H1 (cell line): ENCODE measurements around the gene LONRF2. TPM values are rescaled to one million over a fixed set of nuclear protein-coding genes. Genes with fewer than 3 reads are reported as not detected.

Experiments used
- CTCF ChIA-PET: fragments of 300-600 bp; sonication (Branson Sonifier 250); formaldehyde crosslinking; loops from one replicate; lab custom pipeline; 2021; ENCODE audit not compliant: partially characterized antibody; lab: Charles Lee
- POLR2A ChIA-PET: fragments of 300-600 bp; sonication (Branson Sonifier 250); formaldehyde crosslinking; loops from one replicate; lab custom pipeline; 2021; ENCODE audit warnings: inconsistent platforms; ENCODE audit not compliant: partially characterized antibody; lab: Charles Lee
- DNase-seq, 2 experiments: peaks; one replicate each; pipeline versions ENCODE4 v3.0.0 to v3.0.0-alpha.2; 2010 to 2022; ENCODE audit warnings: low spot score in 2 of 2, low read depth in 1 of 2, mixed read lengths in 1 of 2
- FAIRE-seq: peaks from 2 replicates; lab custom pipeline; 2011; peaks lifted over from hg19 to GRCh38; lab: Jason Lieb, UNC
- H2AFZ ChIP-seq: 2 replicates; pipeline ENCODE4 v1.8.1; 2012; ENCODE audit warnings: low read length, inconsistent platforms
- H2AK5ac ChIP-seq: 2 replicates; pipeline ENCODE4 v1.6.1; 2013; ENCODE audit warnings: low read depth, low read length
- H2BK120ac ChIP-seq: replicated peaks from 2 replicates; pipeline ENCODE3; 2013; ENCODE audit warnings: low read depth, low read length, inconsistent platforms
- H2BK12ac ChIP-seq: 2 replicates; pipeline ENCODE4 v1.6.1; 2013; ENCODE audit warnings: low read depth, low read length
- H2BK15ac ChIP-seq: 2 replicates; pipeline ENCODE4 v1.6.1; 2013; ENCODE audit warnings: low read length
- H2BK20ac ChIP-seq: 2 replicates; pipeline ENCODE4 v1.6.1; 2013; ENCODE audit warnings: low read length
- H2BK5ac ChIP-seq: 2 replicates; pipeline ENCODE4 v1.6.1; 2013; ENCODE audit warnings: low read depth, low read length
- H3K14ac ChIP-seq: 2 replicates; pipeline ENCODE4 v1.6.1; 2013; ENCODE audit warnings: inconsistent platforms; ENCODE audit not compliant: insufficient read length
- H3K18ac ChIP-seq: 2 replicates; pipeline ENCODE4 v1.6.1; 2013; ENCODE audit warnings: low read length; ENCODE audit errors: extremely low read depth
- H3K23ac ChIP-seq: 2 replicates; pipeline ENCODE4 v1.6.1; 2013; ENCODE audit warnings: inconsistent platforms; ENCODE audit not compliant: insufficient read length
- H3K23me2 ChIP-seq: 2 replicates; pipeline ENCODE4 v1.6.1; 2013; ENCODE audit warnings: low read depth, low read length
- H3K27ac ChIP-seq: 2 replicates; pipeline ENCODE4 v1.6.1; 2011; ENCODE audit warnings: low read depth, low read length, inconsistent platforms
- H3K27me3 ChIP-seq, 4 experiments: replicated peaks in 1 of 4; 1 replicate in 1 of 4; 2 replicates in 3 of 4; pipeline versions ENCODE4 v1.6.1 to v1.8.1; 2011 to 2013; ENCODE audit warnings: low read length in 3 of 4, mild to moderate bottlenecking in 3 of 4, inconsistent platforms in 2 of 4, mixed read lengths in 2 of 4, moderate library complexity in 1 of 4; ENCODE audit not compliant: control insufficient read depth in 3 of 4, insufficient read depth in 3 of 4; ENCODE audit errors: extremely low read depth in 1 of 4
- H3K36me3 ChIP-seq, 4 experiments: 2 replicates each; pipeline versions ENCODE4 v1.6.1 to v1.8.1; 2011 to 2013; ENCODE audit warnings: mild to moderate bottlenecking in 4 of 4, low read length in 3 of 4, moderate library complexity in 2 of 4, control low read depth in 1 of 4, inconsistent platforms in 1 of 4; ENCODE audit not compliant: insufficient read depth in 4 of 4, control insufficient read depth in 2 of 4
- H3K4ac ChIP-seq: replicated peaks from 2 replicates; pipeline ENCODE3; 2013; ENCODE audit warnings: low read length, low read depth, mixed read lengths, inconsistent platforms; ENCODE audit not compliant: insufficient read length
- H3K4me1 ChIP-seq, 4 experiments: replicated peaks in 1 of 4; 1 replicate in 1 of 4; 2 replicates in 3 of 4; pipeline versions ENCODE4 v1.6.1 to v1.8.1; 2011 to 2013; ENCODE audit warnings: low read length in 3 of 4, inconsistent platforms in 2 of 4, mixed read lengths in 1 of 4; ENCODE audit not compliant: insufficient read depth in 4 of 4, control insufficient read depth in 3 of 4
- H3K4me2 ChIP-seq, 2 experiments: 2 replicates each; pipeline versions ENCODE4 v1.6.1 to v1.8.1; 2011 to 2013; ENCODE audit warnings: low read depth in 2 of 2, low read length in 2 of 2, control low read depth in 1 of 2, inconsistent platforms in 1 of 2, mild to moderate bottlenecking in 1 of 2; ENCODE audit not compliant: insufficient read depth in 1 of 2
- H3K4me3 ChIP-seq, 4 experiments: fragments of 200-600, 300-600 bp in 1 of 4; sonication (generic), shearing (Covaris generic), sonication (Bioruptor Twin) in 1 of 4; 2 replicates each; pipeline versions ENCODE4 v1.5.1 to v1.8.1; 2011 to 2016; ENCODE audit warnings: low read length in 4 of 4, low read depth in 3 of 4, control low read depth in 2 of 4, inconsistent platforms in 2 of 4, mild to moderate bottlenecking in 2 of 4, mixed read lengths in 1 of 4, moderate library complexity in 1 of 4; ENCODE audit not compliant: insufficient read depth in 2 of 4; ENCODE audit errors: extremely low read depth in 1 of 4
- H3K56ac ChIP-seq: replicated peaks from 2 replicates; pipeline ENCODE3; 2013; ENCODE audit warnings: low read depth, mild to moderate bottlenecking, mixed read lengths, low read length, inconsistent platforms; ENCODE audit not compliant: insufficient read length
- H3K79me1 ChIP-seq: 2 replicates; pipeline ENCODE4 v1.6.1; 2013; ENCODE audit warnings: low read depth, low read length, control low read depth
- H3K79me2 ChIP-seq, 2 experiments: 2 replicates each; pipeline versions ENCODE4 v1.6.1 to v1.8.1; 2012 to 2013; ENCODE audit warnings: low read length in 2 of 2, mild to moderate bottlenecking in 2 of 2, inconsistent platforms in 1 of 2; ENCODE audit not compliant: insufficient read depth in 2 of 2, control insufficient read depth in 1 of 2
- H3K9ac ChIP-seq, 4 experiments: replicated peaks in 1 of 4; 1 replicate in 1 of 4; 2 replicates in 3 of 4; pipeline versions ENCODE4 v1.6.1 to v1.8.1; 2011 to 2013; ENCODE audit warnings: low read depth in 3 of 4, low read length in 3 of 4, control low read depth in 2 of 4, mild to moderate bottlenecking in 2 of 4, moderate library complexity in 2 of 4, inconsistent platforms in 1 of 4; ENCODE audit errors: extremely low read depth in 1 of 4
- H3K9me3 ChIP-seq, 2 experiments: 2 replicates each; pipeline versions ENCODE4 v1.6.1 to v1.8.1; 2012 to 2013; ENCODE audit warnings: mild to moderate bottlenecking in 2 of 2, moderate library complexity in 2 of 2, control low read depth in 1 of 2, inconsistent platforms in 1 of 2, low read depth in 1 of 2, low read length in 1 of 2, mixed read lengths in 1 of 2; ENCODE audit not compliant: insufficient read depth in 2 of 2
- H4K20me1 ChIP-seq, 2 experiments: replicated peaks in 1 of 2; 2 replicates each; pipeline versions ENCODE3 to v1.8.1; 2011 to 2013; ENCODE audit warnings: inconsistent platforms in 2 of 2, low read length in 2 of 2, mild to moderate bottlenecking in 1 of 2; ENCODE audit not compliant: insufficient read depth in 2 of 2, control insufficient read depth in 1 of 2
- H4K5ac ChIP-seq: 2 replicates; pipeline ENCODE4 v1.6.1; 2013; ENCODE audit warnings: low read length, low read depth, mixed read lengths, inconsistent platforms; ENCODE audit not compliant: insufficient read length
- H4K8ac ChIP-seq: 2 replicates; pipeline ENCODE4 v1.8.0; 2013; ENCODE audit warnings: mild to moderate bottlenecking, moderate library complexity, low read length, inconsistent platforms; ENCODE audit not compliant: insufficient read depth; ENCODE audit errors: extremely low read depth
- H4K91ac ChIP-seq: replicated peaks from 2 replicates; pipeline ENCODE3; 2013; ENCODE audit warnings: low read length, mixed read lengths, inconsistent platforms; ENCODE audit not compliant: insufficient read length
- BACH1 ChIP-seq: IDR thresholded peaks from 2 replicates; pipeline ENCODE4 v1.6.1; 2012; ENCODE audit warnings: low read length, improper control_type of control experiment
- BCL11A ChIP-seq, 2 experiments: IDR thresholded peaks; one replicate each; pipeline ENCODE4 v1.6.1; 2011; ENCODE audit warnings: low read depth in 2 of 2, low read length in 2 of 2, mild to moderate bottlenecking in 2 of 2
- BRCA1 ChIP-seq: IDR thresholded peaks from 2 replicates; pipeline ENCODE4 v1.6.1; 2012; ENCODE audit warnings: low read depth, low read length, improper control_type of control experiment
- CTBP2 ChIP-seq: IDR thresholded peaks from 2 replicates; pipeline ENCODE4 v1.7.0; 2011; ENCODE audit warnings: borderline replicate concordance, mild to moderate bottlenecking, moderate library complexity, mixed read lengths, low read length; ENCODE audit not compliant: insufficient read depth, insufficient read length
- EGR1 ChIP-seq: IDR thresholded peaks from 2 replicates; pipeline ENCODE4 v1.6.1; 2011; ENCODE audit warnings: low read depth, low read length, borderline replicate concordance
- JUND ChIP-seq: IDR thresholded peaks from 2 replicates; pipeline ENCODE4 v1.6.1; 2011; ENCODE audit warnings: mild to moderate bottlenecking, improper control_type of control experiment, low read length
- KDM4A ChIP-seq: IDR thresholded peaks from one replicate; pipeline ENCODE4 v1.7.1; 2012; ENCODE audit warnings: low read depth, mild to moderate bottlenecking, moderate library complexity, low read length, inconsistent platforms; ENCODE audit not compliant: severe bottlenecking
- RAD21 ChIP-seq, 2 experiments: IDR thresholded peaks in 1 of 2; conservative IDR thresholded peaks in 1 of 2; 2 replicates each; pipeline ENCODE4 v1.6.1; 2011; ENCODE audit warnings: low read depth in 2 of 2, low read length in 2 of 2, improper control_type of control experiment in 1 of 2, inconsistent platforms in 1 of 2, mild to moderate bottlenecking in 1 of 2, moderate library complexity in 1 of 2
- SIN3A ChIP-seq, 2 experiments: IDR thresholded peaks in 1 of 2; conservative IDR thresholded peaks in 1 of 2; 2 replicates each; pipeline ENCODE4 v1.6.1; 2011 to 2012; ENCODE audit warnings: low read length in 2 of 2, improper control_type of control experiment in 1 of 2, low read depth in 1 of 2, mild to moderate bottlenecking in 1 of 2
- SIX5 ChIP-seq: IDR thresholded peaks from 2 replicates; pipeline ENCODE4 v1.6.1; 2011; ENCODE audit warnings: mild to moderate bottlenecking, low read depth, low read length
- TBP ChIP-seq: IDR thresholded peaks from 2 replicates; pipeline ENCODE4 v1.6.1; 2011; ENCODE audit warnings: low read depth, low read length, improper control_type of control experiment
- WGBS, 2 experiments: shearing (Covaris generic) in 1 of 2; methylation state at CpG; one replicate each; pipeline versions ENCODE4 v1.1.6 to v1.1.7; 2013 to 2015; ENCODE audit warnings: low lambda C conversion rate in 2 of 2, mixed read lengths in 2 of 2, inconsistent platforms in 1 of 2, low coverage in 1 of 2, missing lambda C conversion rate in 1 of 2; ENCODE audit not compliant: insufficient replicate concordance in 2 of 2, insufficient coverage in 1 of 2, insufficient read length in 1 of 2; ENCODE audit errors: extremely low coverage in 1 of 2, missing lambda C conversion rate in 1 of 2; 5-methylcytosine and 5-hydroxymethylcytosine counted together
- polyA plus RNA-seq, 7 experiments: library from polyadenylated mRNA; depleted of rRNA in 3 of 7; stranded (reverse) in 5 of 7; unstranded in 2 of 7; fragments of >200 nt in 5 of 7; fragments of 200-250 nt in 2 of 7; gene quantifications; 1 replicate in 5 of 7; 2 replicates in 1 of 7; 4 replicates in 1 of 7; pipeline versions ENCODE4 v1.2.1 to v1.2.3, GENCODE V29; 2011 to 2013; ENCODE audit warnings: missing spikeins in 2 of 7, mixed read lengths in 2 of 7
- total RNA-seq: library from RNA; stranded (reverse); fragmentation: NEBNext Ultra II Directional; extraction: Animal tissue kit (Norgen Biotek cat#: 25700); gene quantifications from 2 replicates; pipeline ENCODE4 v1.2.1, GENCODE V29; 2021
- TF ChIP-seq, protein P1 (sequence below): IDR thresholded peaks from 2 replicates; pipeline ENCODE4 v1.6.1; 2012; ENCODE audit warnings: inconsistent platforms
- TF ChIP-seq, protein P2 (sequence below): IDR thresholded peaks from 2 replicates; pipeline ENCODE4 v1.6.1; 2011; ENCODE audit warnings: low read depth, mild to moderate bottlenecking, low read length; ENCODE audit not compliant: insufficient read depth

LONRF2 gene
- total and polyA plus RNA-seq, 2 of the 8 experiments (the other 6 are each of a cell fraction or from before 2014, with no cell fraction given): 0.24 to 0.74 TPM

DNA sequence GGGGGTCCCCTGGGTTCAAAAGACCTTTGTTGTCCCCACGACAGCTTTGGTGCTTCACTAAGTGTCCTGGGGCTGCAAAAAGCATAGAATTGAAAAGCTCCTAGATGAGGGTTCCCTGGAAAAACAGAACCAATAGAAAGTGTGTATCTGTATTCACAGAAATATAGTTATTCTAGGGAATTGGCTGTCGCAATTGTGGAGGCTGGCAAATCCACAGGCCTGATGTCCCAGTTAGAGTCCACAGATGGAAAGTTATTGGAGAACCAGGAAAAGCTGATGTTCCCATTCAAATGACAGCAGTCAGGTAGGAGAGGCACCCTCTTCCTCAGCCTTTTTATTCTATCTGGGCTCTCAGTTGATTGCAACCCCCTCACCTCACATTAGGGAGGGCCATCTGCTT, 65.5 kb downstream of the LONRF2 start:
- Histone ChIP-seq H4K8ac (no peak overlapping the region), H4K20me1 (no peaks in the 10 kb centered on the region), H2BK20ac (no peak overlapping the region), H3K9ac (no peak overlapping the region), H3K4me2 (no peak overlapping the region), H3K18ac (no peak overlapping the region), H2BK15ac (no peak overlapping the region), H2BK5ac (no peak overlapping the region), H3K4me1 (no peaks in the 10 kb centered on the region), H3K23me2 (no peaks in the 10 kb centered on the region), H2BK120ac (no peak overlapping the region), H4K5ac (no peak overlapping the region), H3K23ac (no peak overlapping the region), H3K4me3 (no peak overlapping the region), H3K4ac (no peak overlapping the region), H3K27ac (no peak overlapping the region), H3K56ac (no peak overlapping the region), H3K14ac (no peak overlapping the region), H3K79me1 (no peaks in the 10 kb centered on the region), H3K79me2 (no peaks in the 10 kb centered on the region), H2BK12ac (no peak overlapping the region), H3K9me3 (no peaks in the 10 kb centered on the region), H2AFZ (no peak overlapping the region), H2AK5ac (no peak overlapping the region), H3K36me3 (no peaks in the 10 kb centered on the region), H3K27me3 (no peaks in the 10 kb centered on the region), H4K91ac (no peak overlapping the region)
- ChIA-PET CTCF (interaction anchor here (1.4 to 10.8 kb wide), 2 partner anchors 8 to 145 kb away, joined by 4 to 178 read pairs; no protein-coding TSS in a partner anchor), POLR2A (no interaction called here)
- 92% methylated on average over 2 of the region's 2 CpGs; no CpG with 5 or more reads in 1 of the 2 experiments for WGBS, 2 experiments
- no peak for DNase-seq
- FAIRE-seq: no peak
- TF ChIP-seq SIX5: no peak
- no peak for TF ChIP-seq EGR1
- no peak for TF ChIP-seq BRCA1
- TF ChIP-seq CTBP2: no peak
- TF ChIP-seq KDM4A: no peak
- TF ChIP-seq, protein P1, sequence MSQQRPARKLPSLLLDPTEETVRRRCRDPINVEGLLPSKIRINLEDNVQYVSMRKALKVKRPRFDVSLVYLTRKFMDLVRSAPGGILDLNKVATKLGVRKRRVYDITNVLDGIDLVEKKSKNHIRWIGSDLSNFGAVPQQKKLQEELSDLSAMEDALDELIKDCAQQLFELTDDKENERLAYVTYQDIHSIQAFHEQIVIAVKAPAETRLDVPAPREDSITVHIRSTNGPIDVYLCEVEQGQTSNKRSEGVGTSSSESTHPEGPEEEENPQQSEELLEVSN: no peak
- no peak for TF ChIP-seq SIN3A (conservative IDR thresholded peaks at IDR 0.05 in 1 of 2, IDR thresholded peaks at IDR 0.05 in 1 of 2; ENCODE audit: low read depth in 1 of 2, low read length in 2 of 2)
- TF ChIP-seq RAD21 (IDR thresholded peaks at IDR 0.05 in 1 of 2, conservative IDR thresholded peaks at IDR 0.05 in 1 of 2; ENCODE audit: low read depth in 2 of 2, low read length in 2 of 2): no peak
- TF ChIP-seq, protein P2, sequence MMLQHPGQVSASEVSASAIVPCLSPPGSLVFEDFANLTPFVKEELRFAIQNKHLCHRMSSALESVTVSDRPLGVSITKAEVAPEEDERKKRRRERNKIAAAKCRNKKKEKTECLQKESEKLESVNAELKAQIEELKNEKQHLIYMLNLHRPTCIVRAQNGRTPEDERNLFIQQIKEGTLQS: no peak
- TF ChIP-seq JUND: no peak
- TF ChIP-seq BCL11A (IDR thresholded peaks at IDR 0.05; ENCODE audit: low read depth in 2 of 2, low read length in 2 of 2): no peak
- TF ChIP-seq TBP: no peak
- TF ChIP-seq BACH1: no peak
